NCI-H345 treated with DMSO at 0.1 percent for 48 hours (cell line): ENCODE measurements around the gene ALPP.
A peak's percentile ranks its signal among the peaks of the same experiment; 100 is the strongest.

Experiments
- DNase-seq: peaks from one replicate; lab custom pipeline; 2025; ENCODE audit not compliant: unreplicated experiment; lab: John Stamatoyannopoulos, UW

ALPP gene

GRCh38 chr2:232340171-232340935 is 38.2 kb upstream of the ALPP start:
- no peak for DNase-seq

- no peak for DNase-seq
Observed at GRCh38 chr2:232341061-232341738, 37.4 kb upstream of the ALPP start.

GRCh38 chr2:232341739-232342126 is 36.8 kb upstream of the ALPP start:
- DNase-seq, result no peak

- DNase-seq, result no peak
Observed at GRCh38 chr2:232342635-232343565, 35.7 kb upstream of the ALPP start.

- DNase-seq, result no peak
Observed at GRCh38 chr2:232343821-232344220, 34.7 kb upstream of the ALPP start.

- DNase-seq, result no peak
Observed at GRCh38 chr2:232345251-232345650, 33.3 kb upstream of the ALPP start.

GRCh38 chr2:232347369-232347768 is 31.2 kb upstream of the ALPP start:
- DNase-seq, result no peak

GRCh38 chr2:232348936-232349335 is 29.6 kb upstream of the ALPP start:
- no peak for DNase-seq

- no peak for DNase-seq
Observed at GRCh38 chr2:232349546-232349945, 29.0 kb upstream of the ALPP start.

GRCh38 chr2:232349946-232350635 is 28.5 kb upstream of the ALPP start:
- no peak for DNase-seq

GRCh38 chr2:232350804-232351685 is 27.5 kb upstream of the ALPP start:
- no peak for DNase-seq

GRCh38 chr2:232351686-232352510 is 26.7 kb upstream of the ALPP start:
- no peak for DNase-seq

- DNase-seq, result no peak
Observed at GRCh38 chr2:232352511-232353091, 25.9 kb upstream of the ALPP start.

- no peak for DNase-seq
Observed at GRCh38 chr2:232353096-232353495, 25.5 kb upstream of the ALPP start.

- DNase-seq, result no peak
Observed at GRCh38 chr2:232353660-232354059, 24.9 kb upstream of the ALPP start.

- DNase-seq, result no peak
Observed at GRCh38 chr2:232354069-232354468, 24.5 kb upstream of the ALPP start.

- no peak for DNase-seq
Observed at GRCh38 chr2:232361646-232362045, 16.9 kb upstream of the ALPP start.

GRCh38 chr2:232362174-232362900 is 16.2 kb upstream of the ALPP start:
- peak; percentile 57 for DNase-seq
